ENCODE measurements around the gene SYNE1.

Gene SYNE1

GRCh38 chr6:152117156-152118133, 519.7 kb downstream of the SYNE1 start:
- no peak for DNase-seq

- no peak for DNase-seq
Observed at GRCh38 chr6:152112491-152113261, 524.5 kb downstream of the SYNE1 start.

- DNase-seq = no peak
Observed at GRCh38 chr6:152110886-152111820, 526.0 kb downstream of the SYNE1 start.

GRCh38 chr6:152107973-152108372, 529.2 kb downstream of the SYNE1 start:
- DNase-seq = no peak

GRCh38 chr6:152100183-152100618, 537.0 kb downstream of the SYNE1 start:
- DNase-seq = peak; percentile 42

GRCh38 chr6:152099446-152100182, 537.5 kb downstream of the SYNE1 start:
- DNase-seq = no peak

GRCh38 chr6:152098683-152099082, 538.5 kb downstream of the SYNE1 start:
- DNase-seq = no peak

GRCh38 chr6:152096863-152097496, 540.2 kb downstream of the SYNE1 start:
- no peak for DNase-seq

GRCh38 chr6:152094992-152095592, 542.1 kb downstream of the SYNE1 start:
- DNase-seq = peak; percentile 71

- no peak for DNase-seq
Observed at GRCh38 chr6:152094276-152094675, 542.9 kb downstream of the SYNE1 start.

GRCh38 chr6:152093711-152094110, 543.5 kb downstream of the SYNE1 start:
- DNase-seq = no peak

GRCh38 chr6:152091851-152092341, 545.3 kb downstream of the SYNE1 start:
- DNase-seq = peak; percentile 85

GRCh38 chr6:152091201-152091600, 546.0 kb downstream of the SYNE1 start:
- DNase-seq = peak; percentile 21

GRCh38 chr6:152089992-152090391, 547.2 kb downstream of the SYNE1 start:
- DNase-seq = no peak

GRCh38 chr6:152087701-152088100, 549.5 kb downstream of the SYNE1 start:
- no peak for DNase-seq

- no peak for DNase-seq
Observed at GRCh38 chr6:152087096-152087495, 550.1 kb downstream of the SYNE1 start.

GRCh38 chr6:152086223-152086873, 550.8 kb downstream of the SYNE1 start:
- no peak for DNase-seq

GRCh38 chr6:152085451-152085921, 551.7 kb downstream of the SYNE1 start:
- no peak for DNase-seq

GRCh38 chr6:152078804-152079203, 558.4 kb downstream of the SYNE1 start:
- no peak for DNase-seq

GRCh38 chr6:152078001-152078400, 559.2 kb downstream of the SYNE1 start:
- DNase-seq = no peak

All from hematopoietic multipotent progenitor cell treated with erythropoietin and hydrocortisone succinate and interleukin-3 and kit ligand, for 8 days (in vitro differentiated cells).